Progenitor cell of endocrine pancreas (in vitro differentiated cells): ENCODE data around the gene ALMS1. TPM values are rescaled to one million over a fixed set of nuclear protein-coding genes. Genes with fewer than 3 reads are reported as not detected.
"Not testable (repeated sequence)": the region's sequence is repeated elsewhere in the genome, so short reads cannot be mapped to it uniquely, and the experiment has no call there.

Experiments used
- DNase-seq: peaks from one replicate; pipeline ENCODE4 v3.0.0; 2021; ENCODE audit warnings: low spot score; ENCODE audit not compliant: unreplicated experiment
- H3K27ac Mint-ChIP-seq: 2 replicates; pipeline ENCODE4 v1.8.0; 2021; ENCODE audit warnings: mild to moderate bottlenecking, moderate library complexity, mixed read lengths
- H3K27me3 Mint-ChIP-seq: 2 replicates; pipeline ENCODE4 v1.8.0; 2021; ENCODE audit warnings: mixed read lengths
- H3K36me3 Mint-ChIP-seq: 2 replicates; pipeline ENCODE4 v1.8.0; 2022; ENCODE audit warnings: mixed read lengths; ENCODE audit not compliant: insufficient read depth
- H3K4me1 Mint-ChIP-seq: 2 replicates; pipeline ENCODE4 v1.8.0; 2021; ENCODE audit warnings: low read depth, mixed read lengths
- H3K4me3 Mint-ChIP-seq: 2 replicates; pipeline ENCODE4 v1.8.0; 2021; ENCODE audit warnings: low read depth, mild to moderate bottlenecking, moderate library complexity, mixed read lengths
- H3K9me3 Mint-ChIP-seq: 2 replicates; pipeline ENCODE4 v1.8.0; 2021; ENCODE audit warnings: low read depth, mixed read lengths
- CTCF ChIP-seq: fragments of 200-600 bp; sonication (generic); IDR thresholded peaks from one replicate; pipeline ENCODE4 v1.5.0; 2021; ENCODE audit warnings: antibody characterized with exemption, mild to moderate bottlenecking; ENCODE audit not compliant: unreplicated experiment
- long read RNA-seq: library from polyadenylated mRNA; unstranded; transcript quantifications from one replicate; pipeline ENCODE4 v2.0.0, GENCODE V29; 2020
- total RNA-seq: library from RNA; stranded (reverse); gene quantifications from 2 replicates; pipeline ENCODE4 v1.2.1, GENCODE V29; 2021

ALMS1 gene
- total RNA-seq, result 40.8 and 46.7 TPM in 2 replicates
- long read RNA-seq, partial matches to known transcripts, result 13 of 19 reads
- long read RNA-seq, other reads (novel, unspliced or antisense), result 6 of 19 reads

- H3K9me3 Mint-ChIP-seq, result no peaks in the 10 kb centered on the region
- DNase-seq, result peak; percentile 76
- H3K4me3 Mint-ChIP-seq, result peak within 1 kb of the TSS; percentile 96
- peak within 1 kb of the TSS; percentile 97 for H3K27ac Mint-ChIP-seq
- H3K27me3 Mint-ChIP-seq, result peaks cover 24% of the 10 kb centered on the region
- no peaks in the 10 kb centered on the region for H3K36me3 Mint-ChIP-seq
- H3K4me1 Mint-ChIP-seq, result peaks cover 17% of the 10 kb centered on the region
- TF ChIP-seq CTCF, result peak; percentile 32
Measured at GRCh38 chr2:73385504-73386341, at the start of gene ALMS1. Gene ALMS1 (plus strand): TSS chr2:73385836. CDS start chr2:73385869, 33 bp downstream.

- H3K27ac Mint-ChIP-seq, result no peak overlapping the region
- no peak for DNase-seq
- H3K27me3 Mint-ChIP-seq, result peaks cover 7% of the 10 kb centered on the region
- no peak overlapping the region for H3K4me3 Mint-ChIP-seq
- peaks cover 1% of the 10 kb centered on the region for H3K4me1 Mint-ChIP-seq
- peaks cover 7% of the 10 kb centered on the region for H3K9me3 Mint-ChIP-seq
- no peak for TF ChIP-seq CTCF
- no peaks in the 10 kb centered on the region for H3K36me3 Mint-ChIP-seq
Measured at GRCh38 chr2:73337828-73338227, 47.8 kb upstream of the ALMS1 start.

GRCh38 chr2:73339201-73339600 lies 46.4 kb upstream of the ALMS1 start:
- H3K4me1 Mint-ChIP-seq, result peaks cover 1% of the 10 kb centered on the region
- no peak for DNase-seq
- no peak for TF ChIP-seq CTCF
- H3K27me3 Mint-ChIP-seq, result peaks cover 7% of the 10 kb centered on the region
- no peaks in the 10 kb centered on the region for H3K36me3 Mint-ChIP-seq
- H3K4me3 Mint-ChIP-seq, result no peak overlapping the region
- H3K27ac Mint-ChIP-seq, result no peak overlapping the region
- peaks cover 6% of the 10 kb centered on the region for H3K9me3 Mint-ChIP-seq

GRCh38 chr2:73341039-73341438 lies 44.6 kb upstream of the ALMS1 start:
- no peak overlapping the region for H3K4me3 Mint-ChIP-seq
- peaks cover 12% of the 10 kb centered on the region for H3K27me3 Mint-ChIP-seq
- no peaks in the 10 kb centered on the region for H3K9me3 Mint-ChIP-seq
- H3K27ac Mint-ChIP-seq, result no peak overlapping the region
- no peak for TF ChIP-seq CTCF
- DNase-seq, result no peak
- no peaks in the 10 kb centered on the region for H3K36me3 Mint-ChIP-seq
- H3K4me1 Mint-ChIP-seq, result peaks cover 1% of the 10 kb centered on the region

- Mint-ChIP-seq H3K9me3 (no peaks in the 10 kb centered on the region), H3K4me1 (peaks cover 1% of the 10 kb centered on the region), H3K27me3 (peaks cover 19% of the 10 kb centered on the region), H3K36me3 (no peaks in the 10 kb centered on the region), H3K4me3 (no peak overlapping the region), H3K27ac (no peak overlapping the region)
- no peak for DNase-seq
- TF ChIP-seq CTCF, result no peak
Measured at GRCh38 chr2:73343992-73344391, 41.6 kb upstream of the ALMS1 start.

- H3K27ac Mint-ChIP-seq, H3K9me3 Mint-ChIP-seq, H3K4me1 Mint-ChIP-seq, DNase-seq, H3K4me3 Mint-ChIP-seq, H3K36me3 Mint-ChIP-seq: not testable (repeated sequence)
- H3K27me3 Mint-ChIP-seq, result peaks cover 20% of the 10 kb centered on the region
Measured at GRCh38 chr2:73344747-73345146, 40.9 kb upstream of the ALMS1 start.
